GM21367 (cell line): ENCODE results near the gene PTPRD.
"Not testable (repeated sequence)": the region's sequence is repeated elsewhere in the genome, so short reads cannot be mapped to it uniquely, and the experiment has no call there.

Experiments
- ATAC-seq: cut with Tn5 transposase; IDR thresholded peaks from one replicate; pipeline ENCODE4 v1.9.1; 2021; ENCODE audit not compliant: unreplicated experiment

PTPRD gene

GRCh38 chr9:9998491-9999287 is 614.1 kb downstream of the PTPRD start:
- ATAC-seq: no peak

DNA sequence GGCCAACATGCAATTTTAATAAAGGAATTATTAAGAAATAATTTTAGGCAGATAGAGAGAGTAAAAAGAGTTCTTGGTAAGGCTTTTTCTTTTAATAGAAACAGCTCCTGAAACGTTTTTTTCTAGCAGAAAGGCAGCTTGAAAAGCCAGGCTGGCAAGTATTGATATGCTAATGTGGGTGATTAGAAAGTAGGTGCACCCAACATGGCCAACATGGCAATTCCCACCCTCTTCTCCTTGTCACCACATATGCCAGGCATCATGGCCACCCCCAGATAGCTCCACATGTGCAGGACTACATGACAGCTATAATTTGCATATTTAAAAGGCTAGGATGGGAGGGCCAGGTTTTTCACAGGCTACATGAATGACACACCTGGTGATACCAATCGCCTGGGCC is 615.2 kb downstream of the PTPRD start:
- no peak for ATAC-seq

DNA sequence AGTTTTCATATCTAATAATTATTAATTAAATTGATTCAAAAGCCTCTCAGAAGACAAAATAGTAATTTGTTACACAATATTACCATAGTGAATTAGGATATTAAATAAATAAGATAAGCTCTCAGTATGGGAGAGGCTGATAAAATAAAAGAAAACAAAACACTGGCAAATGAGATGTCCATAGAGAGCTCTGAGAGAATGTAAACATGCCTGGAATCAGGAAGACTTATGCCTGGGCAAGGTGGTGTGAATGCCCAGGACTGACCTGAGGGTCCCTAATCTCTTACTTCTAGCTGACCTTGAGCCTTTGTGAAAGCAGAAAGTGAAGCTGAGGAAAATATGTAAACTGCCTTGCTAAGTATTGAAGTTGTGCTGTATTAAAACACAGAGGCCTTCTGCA is 616.5 kb downstream of the PTPRD start:
- no peak for ATAC-seq

- no peak for ATAC-seq
Measured at GRCh38 chr9:9992936-9993335, 619.9 kb downstream of the PTPRD start.

- no peak for ATAC-seq
Measured at GRCh38 chr9:9973062-9973461, 639.7 kb downstream of the PTPRD start.

DNA sequence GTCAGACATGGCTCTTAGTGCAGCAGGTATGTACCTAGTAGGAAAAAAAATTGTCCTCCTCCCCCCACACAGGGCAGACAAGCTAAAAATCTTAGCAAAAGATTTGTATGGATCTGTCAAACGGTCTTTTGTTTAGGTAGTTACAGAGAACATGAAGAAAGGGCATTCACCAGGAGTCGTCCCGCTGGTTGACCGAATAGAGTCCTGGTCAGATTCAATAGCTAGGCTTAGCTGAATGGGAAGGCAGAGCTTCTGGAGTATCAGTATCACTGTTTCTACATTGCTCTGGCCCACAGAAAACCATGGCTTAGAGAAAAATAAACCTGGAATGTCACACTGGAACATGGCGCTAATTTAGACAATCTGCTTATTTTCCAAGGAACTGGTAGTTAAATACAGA is 642.3 kb downstream of the PTPRD start:
- no peak for ATAC-seq

- no peak for ATAC-seq
Measured at GRCh38 chr9:9963841-9964240, 649.0 kb downstream of the PTPRD start.

DNA sequence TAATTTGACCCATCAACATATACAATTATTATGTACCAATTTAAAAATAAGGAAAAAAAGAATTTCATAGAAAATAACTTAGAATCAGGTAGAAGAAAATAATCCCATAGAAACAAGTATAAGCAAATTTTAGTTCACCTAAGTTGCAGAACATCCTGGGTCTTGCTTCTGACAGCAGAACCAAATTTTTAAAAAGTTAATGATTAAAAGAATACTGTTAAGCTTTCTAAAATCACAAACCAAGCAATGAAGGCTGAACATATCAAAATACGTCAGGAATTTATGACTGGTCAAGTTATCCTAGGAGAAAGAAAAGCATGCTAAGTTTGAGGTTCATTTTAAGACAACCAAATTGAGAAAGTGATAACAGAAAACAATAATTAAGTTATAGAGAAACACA is 650.9 kb downstream of the PTPRD start:
- ATAC-seq: no peak

GRCh38 chr9:9961487-9961886 is 651.3 kb downstream of the PTPRD start:
- no peak for ATAC-seq

- ATAC-seq: no peak
Measured at GRCh38 chr9:9951556-9952160, 661.1 kb downstream of the PTPRD start.

- no peak for ATAC-seq
Measured at GRCh38 chr9:9950813-9951212, 662.0 kb downstream of the PTPRD start.

GRCh38 chr9:9949978-9950377 is 662.8 kb downstream of the PTPRD start:
- ATAC-seq: no peak

- no peak for ATAC-seq
Measured at GRCh38 chr9:9949368-9949767, 663.4 kb downstream of the PTPRD start.

GRCh38 chr9:9945966-9946365 is 666.8 kb downstream of the PTPRD start:
- ATAC-seq: no peak

DNA sequence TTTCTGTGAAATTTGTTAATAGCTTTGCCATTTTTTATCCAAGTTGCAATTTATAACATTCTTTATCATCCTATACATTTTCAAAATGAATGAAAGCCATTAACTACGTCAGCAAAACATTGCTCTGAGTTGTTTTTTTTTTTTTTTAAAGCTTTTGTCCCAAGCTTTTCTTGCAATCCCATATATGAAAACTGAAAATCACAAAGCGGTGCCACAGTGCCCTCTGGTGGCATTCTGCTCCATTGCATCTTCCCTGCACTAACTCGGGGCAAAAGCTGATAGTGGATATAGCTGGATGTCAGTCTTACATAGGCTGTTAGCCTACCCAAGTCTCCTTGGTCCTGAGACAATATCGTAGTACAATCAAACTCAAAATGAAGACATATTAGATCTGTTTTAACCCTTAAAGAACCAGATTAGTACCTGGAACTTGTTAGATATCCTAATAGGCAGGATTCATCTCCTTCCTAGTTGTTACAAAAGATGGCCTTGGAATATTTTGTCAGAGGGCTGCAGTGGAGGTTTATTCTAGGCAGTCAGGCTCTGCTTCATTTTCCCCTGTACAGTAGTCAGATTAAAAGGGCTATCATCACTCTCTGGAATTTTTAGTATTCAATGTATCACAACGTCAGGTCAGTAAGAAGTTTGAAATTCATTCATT is 669.9 kb downstream of the PTPRD start:
- ATAC-seq: peak; percentile 75

DNA sequence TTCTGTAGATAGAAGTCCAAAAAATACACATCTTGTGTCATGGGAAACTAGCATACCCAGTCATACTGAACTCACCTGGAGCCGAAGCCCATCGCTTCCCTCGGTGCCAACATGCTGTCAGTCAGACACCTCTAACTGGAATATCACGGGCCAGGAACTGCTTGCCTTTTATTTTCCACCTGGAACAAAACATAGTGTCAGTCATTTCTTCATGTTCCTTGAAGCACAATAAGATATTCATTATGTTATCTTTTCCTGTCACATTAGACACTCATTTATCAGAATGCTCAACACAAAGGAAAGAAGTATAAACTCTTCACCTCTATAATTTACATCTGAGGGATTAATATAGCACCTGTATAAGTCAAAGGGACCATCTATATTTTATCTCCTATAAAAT is 674.4 kb downstream of the PTPRD start:
- ATAC-seq: no peak

- ATAC-seq: not testable (repeated sequence)
Measured at GRCh38 chr9:9931464-9931863, 681.3 kb downstream of the PTPRD start.

DNA sequence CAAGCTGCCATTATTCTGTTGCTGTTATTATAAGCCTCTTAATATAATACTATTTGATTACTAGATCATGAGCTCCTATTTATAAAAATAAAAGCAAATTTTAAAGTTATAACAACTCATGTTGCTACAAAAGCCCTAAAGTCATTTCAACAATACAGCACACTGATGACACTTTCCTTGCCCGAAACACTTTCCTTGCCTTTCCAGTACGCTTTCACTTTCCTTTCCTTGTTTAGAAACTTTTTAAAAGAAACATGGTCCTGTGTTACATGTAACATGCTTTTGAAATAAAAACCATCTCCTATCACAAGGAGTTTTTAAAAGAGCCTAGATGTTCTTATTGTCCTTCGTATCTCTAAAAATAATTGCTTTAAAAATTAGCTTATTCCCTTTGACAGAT is 688.4 kb downstream of the PTPRD start:
- peak; percentile 58 for ATAC-seq

GRCh38 chr9:9921805-9922204 is 691.0 kb downstream of the PTPRD start:
- no peak for ATAC-seq

DNA sequence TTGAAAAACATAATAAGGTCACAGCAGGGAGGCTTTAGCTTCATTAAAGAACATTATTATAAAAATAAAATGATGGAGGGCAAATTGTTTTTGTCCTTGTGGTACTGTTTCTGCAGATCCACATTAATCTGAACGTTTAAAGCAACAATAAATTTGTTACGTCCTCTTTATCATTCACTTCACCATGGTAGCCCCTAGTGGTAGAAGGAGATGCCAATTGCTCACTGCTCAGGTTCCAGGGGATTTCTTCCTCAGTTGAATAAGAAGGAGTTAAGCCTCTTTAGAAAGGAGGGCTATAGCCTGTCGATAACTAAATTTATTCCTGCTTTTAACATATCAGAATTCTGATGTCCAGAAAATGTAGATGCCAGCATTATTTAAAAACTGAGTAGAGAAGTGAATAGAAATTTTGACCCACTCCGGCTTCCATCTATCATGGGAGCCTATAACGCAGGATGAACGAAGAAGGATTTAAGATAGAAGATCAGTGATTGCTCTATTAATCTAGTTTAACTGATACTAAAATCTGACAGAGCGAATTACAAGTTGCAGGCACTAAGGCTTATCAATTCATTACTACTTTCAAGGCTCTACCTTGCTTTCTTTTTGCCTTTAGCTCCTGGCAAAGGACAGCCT is 692.3 kb downstream of the PTPRD start:
- no peak for ATAC-seq

DNA sequence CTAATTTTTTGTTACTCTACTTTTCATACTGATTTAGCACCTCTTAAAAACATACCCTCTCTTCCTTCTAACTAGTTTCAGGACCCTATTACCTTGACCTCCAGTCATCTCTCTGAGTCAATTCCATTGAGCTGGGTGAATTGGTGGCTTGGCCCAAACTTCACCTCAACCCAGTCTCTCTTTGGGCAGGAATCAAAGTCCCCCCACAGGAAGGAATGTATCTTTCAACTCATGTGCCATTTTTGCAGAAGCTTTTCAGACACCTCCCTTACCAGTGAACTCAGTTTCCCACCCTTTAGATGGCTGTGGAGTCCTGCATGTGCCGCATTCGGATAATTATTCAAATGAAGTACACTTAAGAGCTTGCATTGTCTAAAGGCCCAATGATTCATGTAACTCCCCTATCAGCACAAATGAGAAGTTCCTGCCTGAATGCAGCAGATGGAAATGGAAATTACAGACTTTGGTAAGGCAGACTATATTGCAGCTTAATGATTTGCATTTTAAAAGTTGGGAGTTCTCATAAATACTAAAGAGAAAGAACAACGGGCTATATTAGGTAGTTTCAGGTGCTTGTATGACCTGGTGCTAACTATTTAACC is 693.5 kb downstream of the PTPRD start:
- no peak for ATAC-seq
